OCI-LY7 (cell line): Measurements from ENCODE around the gene RNF169.

ENCODE experiments used
- EZH2phosphoT487 ChIP-seq: fragments of 200-600 bp; sonication (generic); IDR thresholded peaks from 2 replicates; pipeline ENCODE4 v1.6.1; 2018; ENCODE audit warnings: low read depth, borderline replicate concordance, mild to moderate bottlenecking, mixed run types, antibody characterized with exemption, low read length, moderate library complexity, mixed read lengths
- TF ChIP-seq, protein P1 (sequence below): fragments of 200-600 bp; sonication (generic); conservative IDR thresholded peaks from 2 replicates; pipeline ENCODE4 v1.5.1; 2014; ENCODE audit warnings: mild to moderate bottlenecking, antibody characterized with exemption, low read length, moderate library complexity, mixed read lengths

DNA sequence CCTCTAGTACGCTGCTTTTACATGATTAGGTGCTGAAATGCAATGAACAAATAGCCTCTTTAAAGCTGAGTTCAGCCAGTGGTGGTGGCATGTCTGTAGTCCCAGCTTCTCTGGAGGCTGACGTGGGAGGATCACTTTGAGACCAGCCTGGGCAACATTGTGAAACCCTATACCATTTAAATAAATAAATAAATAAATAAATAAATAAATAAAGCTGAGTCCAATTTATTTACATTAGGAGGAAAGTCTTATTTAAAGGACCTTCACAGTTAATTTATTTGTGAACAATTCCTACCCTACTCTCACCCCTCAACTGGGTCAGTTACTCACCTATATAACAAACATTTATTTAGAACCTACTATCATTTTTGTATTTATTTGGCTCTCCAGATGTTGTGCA lies 12.6 kb upstream of the RNF169 start:
- no peak for TF ChIP-seq EZH2phosphoT487
- TF ChIP-seq, protein P1, sequence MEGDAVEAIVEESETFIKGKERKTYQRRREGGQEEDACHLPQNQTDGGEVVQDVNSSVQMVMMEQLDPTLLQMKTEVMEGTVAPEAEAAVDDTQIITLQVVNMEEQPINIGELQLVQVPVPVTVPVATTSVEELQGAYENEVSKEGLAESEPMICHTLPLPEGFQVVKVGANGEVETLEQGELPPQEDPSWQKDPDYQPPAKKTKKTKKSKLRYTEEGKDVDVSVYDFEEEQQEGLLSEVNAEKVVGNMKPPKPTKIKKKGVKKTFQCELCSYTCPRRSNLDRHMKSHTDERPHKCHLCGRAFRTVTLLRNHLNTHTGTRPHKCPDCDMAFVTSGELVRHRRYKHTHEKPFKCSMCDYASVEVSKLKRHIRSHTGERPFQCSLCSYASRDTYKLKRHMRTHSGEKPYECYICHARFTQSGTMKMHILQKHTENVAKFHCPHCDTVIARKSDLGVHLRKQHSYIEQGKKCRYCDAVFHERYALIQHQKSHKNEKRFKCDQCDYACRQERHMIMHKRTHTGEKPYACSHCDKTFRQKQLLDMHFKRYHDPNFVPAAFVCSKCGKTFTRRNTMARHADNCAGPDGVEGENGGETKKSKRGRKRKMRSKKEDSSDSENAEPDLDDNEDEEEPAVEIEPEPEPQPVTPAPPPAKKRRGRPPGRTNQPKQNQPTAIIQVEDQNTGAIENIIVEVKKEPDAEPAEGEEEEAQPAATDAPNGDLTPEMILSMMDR, result no peak
